ENCODE measurements around the gene PAK6.

PAK6 gene

GRCh38 chr15:40256638-40257235 is 17.9 kb downstream of the PAK6 start:
- no peak for DNase-seq

- DNase-seq = no peak
Measured at GRCh38 chr15:40257656-40258450, 19.0 kb downstream of the PAK6 start.

DNA sequence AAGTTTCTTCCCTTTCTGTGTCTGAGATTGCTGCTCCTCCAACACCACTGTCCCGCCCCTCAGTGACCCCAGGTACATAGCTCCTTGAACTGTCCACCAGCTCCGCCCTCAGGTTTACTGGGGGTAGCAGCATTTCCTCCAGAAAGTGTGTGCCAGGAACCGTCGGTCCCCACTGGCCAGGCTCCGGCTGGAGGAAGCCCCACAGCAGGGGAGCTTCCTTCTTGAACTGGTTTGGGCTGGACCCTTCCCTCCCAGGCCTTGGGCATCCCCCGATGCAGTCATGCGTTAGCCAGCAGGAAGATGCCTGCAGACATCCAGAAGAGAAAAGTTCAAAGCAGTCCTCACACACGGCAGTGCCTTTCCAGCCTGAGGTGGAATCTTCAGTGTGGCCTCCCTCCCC is 19.7 kb downstream of the PAK6 start:
- no peak for DNase-seq

GRCh38 chr15:40259021-40259420 is 20.2 kb downstream of the PAK6 start:
- DNase-seq = no peak

DNA sequence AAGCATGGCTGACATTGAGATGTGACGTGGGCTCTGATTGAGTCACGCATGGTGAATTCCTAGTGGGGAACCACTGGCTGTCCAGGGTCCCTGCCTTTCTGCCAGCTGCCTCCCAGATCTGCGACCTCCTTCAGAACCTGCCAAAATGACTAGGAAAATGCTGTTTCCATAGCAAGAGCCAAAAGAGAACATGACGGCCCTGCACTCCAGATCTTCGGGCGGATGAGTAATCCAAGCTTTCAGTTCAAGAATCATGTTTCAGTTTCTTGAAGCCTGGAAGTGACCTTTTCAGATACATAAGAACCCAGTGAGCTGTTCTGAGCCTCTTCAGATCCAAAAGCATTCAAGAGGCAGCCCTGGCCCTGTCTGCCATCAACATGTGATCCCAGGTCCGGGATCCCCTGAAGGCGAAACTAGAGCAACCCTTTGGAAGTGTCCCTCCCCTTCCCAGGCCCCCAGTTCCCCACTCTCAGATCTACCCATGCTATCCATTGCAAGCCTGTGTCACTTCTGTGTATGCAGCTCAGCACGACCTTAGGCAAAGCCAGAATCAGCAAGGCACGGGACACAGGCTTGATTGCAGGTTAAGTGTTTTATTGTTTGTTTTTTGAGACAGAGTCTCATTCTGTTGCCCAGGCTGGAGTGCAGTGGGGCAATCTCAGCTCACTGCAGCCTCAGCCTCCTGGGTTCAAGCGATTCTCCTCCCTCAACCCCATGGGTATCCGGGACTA is 24.3 kb downstream of the PAK6 start:
- DNase-seq = no peak

DNA sequence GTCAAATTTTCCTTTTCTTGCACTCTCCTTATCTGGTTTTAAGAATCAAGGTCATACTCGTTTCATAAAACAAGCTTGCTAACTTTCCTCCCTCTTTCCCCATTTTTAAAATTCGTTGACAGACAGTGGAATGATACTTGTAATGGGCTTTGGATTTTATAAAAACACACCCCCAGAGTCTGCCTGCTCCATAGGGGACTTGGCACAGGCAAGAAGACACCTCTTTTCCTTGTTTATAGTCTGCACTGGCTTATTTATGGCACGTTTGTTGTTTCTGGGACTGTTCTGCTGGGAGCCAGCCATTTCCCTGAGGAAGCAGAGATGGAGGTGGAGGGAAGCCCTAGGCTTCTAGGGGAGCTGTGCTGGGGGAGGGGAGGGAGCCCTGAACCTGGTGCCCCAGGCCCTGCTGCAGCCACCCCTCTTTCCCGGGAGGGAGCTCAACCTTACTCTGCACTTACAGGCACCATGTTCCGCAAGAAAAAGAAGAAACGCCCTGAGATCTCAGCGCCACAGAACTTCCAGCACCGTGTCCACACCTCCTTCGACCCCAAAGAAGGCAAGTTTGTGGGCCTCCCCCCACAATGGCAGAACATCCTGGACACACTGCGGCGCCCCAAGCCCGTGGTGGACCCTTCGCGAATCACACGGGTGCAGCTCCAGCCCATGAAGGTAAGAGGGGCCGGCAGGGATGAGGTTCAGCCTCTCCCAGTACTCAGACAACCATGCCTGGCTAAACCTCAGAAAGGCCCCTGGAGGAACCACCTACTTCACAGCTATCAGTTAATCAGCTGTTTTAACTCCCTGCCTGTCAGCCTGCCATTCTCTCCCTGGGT is 25.7 kb downstream of the PAK6 start:
- DNase-seq = no peak

GRCh38 chr15:40265355-40265754 is 26.5 kb downstream of the PAK6 start:
- no peak for DNase-seq

DNA sequence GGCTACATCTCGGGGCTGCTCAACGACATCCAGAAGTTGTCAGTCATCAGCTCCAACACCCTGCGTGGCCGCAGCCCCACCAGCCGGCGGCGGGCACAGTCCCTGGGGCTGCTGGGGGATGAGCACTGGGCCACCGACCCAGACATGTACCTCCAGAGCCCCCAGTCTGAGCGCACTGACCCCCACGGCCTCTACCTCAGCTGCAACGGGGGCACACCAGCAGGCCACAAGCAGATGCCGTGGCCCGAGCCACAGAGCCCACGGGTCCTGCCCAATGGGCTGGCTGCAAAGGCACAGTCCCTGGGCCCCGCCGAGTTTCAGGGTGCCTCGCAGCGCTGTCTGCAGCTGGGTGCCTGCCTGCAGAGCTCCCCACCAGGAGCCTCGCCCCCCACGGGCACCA is 27.0 kb downstream of the PAK6 start:
- DNase-seq = no peak

DNA sequence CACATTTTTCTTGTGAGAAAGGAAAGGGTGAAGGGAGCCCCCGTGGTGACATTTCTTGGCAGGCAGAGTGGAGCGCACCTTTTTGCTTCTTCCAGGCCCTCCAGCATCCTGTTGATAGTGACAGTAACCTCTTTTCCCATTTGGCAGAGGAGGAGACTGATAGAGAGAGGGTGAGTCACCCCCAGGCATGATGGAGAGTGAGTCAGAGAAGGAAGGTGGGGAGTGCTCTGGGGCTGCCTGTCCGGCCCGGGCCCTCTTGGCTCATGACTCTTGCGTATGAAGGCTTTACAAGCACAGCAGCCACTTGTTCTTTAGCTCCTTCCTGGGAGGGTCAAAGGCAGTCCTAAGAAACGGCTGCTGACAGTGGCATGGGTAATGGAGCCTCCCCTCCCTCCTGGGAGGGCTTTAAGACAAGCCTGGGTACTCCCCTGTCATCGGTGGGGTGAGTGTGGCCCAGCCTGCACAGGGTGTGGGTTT is 28.0 kb downstream of the PAK6 start:
- no peak for DNase-seq

DNA sequence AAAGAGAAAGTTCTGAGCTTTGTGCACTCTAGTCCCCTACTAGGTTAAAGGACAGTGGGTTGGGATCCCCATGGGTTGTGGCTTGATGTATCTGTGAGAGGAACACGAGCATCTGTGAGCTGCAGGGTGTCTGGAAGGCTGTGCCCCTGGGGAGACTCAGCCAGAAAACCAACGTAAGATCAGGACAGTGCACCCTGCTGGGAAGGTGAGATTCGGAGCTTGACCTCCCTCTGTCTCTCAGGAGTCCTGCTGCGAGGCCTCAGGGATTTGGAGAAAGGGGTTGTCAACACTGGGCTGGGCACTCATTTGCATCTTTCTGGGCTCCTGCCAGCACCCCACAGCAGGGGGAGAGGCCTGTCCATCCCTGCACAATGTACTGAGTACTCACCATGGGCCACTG is 28.8 kb downstream of the PAK6 start:
- DNase-seq = no peak

- DNase-seq = no peak
Measured at GRCh38 chr15:40269604-40270003, 30.7 kb downstream of the PAK6 start.

GRCh38 chr15:40270246-40270995 is 31.6 kb downstream of the PAK6 start:
- DNase-seq = no peak

GRCh38 chr15:40271685-40272484 is 33.0 kb downstream of the PAK6 start:
- DNase-seq = no peak

DNA sequence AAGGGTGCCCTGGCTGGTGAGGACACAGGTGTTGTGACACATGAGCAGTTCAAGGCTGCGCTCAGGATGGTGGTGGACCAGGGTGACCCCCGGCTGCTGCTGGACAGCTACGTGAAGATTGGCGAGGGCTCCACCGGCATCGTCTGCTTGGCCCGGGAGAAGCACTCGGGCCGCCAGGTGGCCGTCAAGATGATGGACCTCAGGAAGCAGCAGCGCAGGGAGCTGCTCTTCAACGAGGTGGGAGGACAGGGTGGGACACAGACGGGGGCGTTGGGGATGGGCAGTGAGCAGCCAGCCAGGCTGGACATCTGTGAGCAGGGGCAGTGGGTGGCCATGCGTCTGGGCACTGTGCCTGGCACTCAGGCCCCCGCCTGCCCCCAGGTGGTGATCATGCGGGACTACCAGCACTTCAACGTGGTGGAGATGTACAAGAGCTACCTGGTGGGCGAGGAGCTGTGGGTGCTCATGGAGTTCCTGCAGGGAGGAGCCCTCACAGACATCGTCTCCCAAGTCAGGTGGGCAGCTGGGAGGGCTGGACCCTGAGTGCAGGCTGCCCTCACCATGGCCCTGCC is 33.7 kb downstream of the PAK6 start:
- peak in 1 of 2 donors; percentile 14 for DNase-seq

- DNase-seq = no peak
Measured at GRCh38 chr15:40273428-40273827, 34.6 kb downstream of the PAK6 start.

DNA sequence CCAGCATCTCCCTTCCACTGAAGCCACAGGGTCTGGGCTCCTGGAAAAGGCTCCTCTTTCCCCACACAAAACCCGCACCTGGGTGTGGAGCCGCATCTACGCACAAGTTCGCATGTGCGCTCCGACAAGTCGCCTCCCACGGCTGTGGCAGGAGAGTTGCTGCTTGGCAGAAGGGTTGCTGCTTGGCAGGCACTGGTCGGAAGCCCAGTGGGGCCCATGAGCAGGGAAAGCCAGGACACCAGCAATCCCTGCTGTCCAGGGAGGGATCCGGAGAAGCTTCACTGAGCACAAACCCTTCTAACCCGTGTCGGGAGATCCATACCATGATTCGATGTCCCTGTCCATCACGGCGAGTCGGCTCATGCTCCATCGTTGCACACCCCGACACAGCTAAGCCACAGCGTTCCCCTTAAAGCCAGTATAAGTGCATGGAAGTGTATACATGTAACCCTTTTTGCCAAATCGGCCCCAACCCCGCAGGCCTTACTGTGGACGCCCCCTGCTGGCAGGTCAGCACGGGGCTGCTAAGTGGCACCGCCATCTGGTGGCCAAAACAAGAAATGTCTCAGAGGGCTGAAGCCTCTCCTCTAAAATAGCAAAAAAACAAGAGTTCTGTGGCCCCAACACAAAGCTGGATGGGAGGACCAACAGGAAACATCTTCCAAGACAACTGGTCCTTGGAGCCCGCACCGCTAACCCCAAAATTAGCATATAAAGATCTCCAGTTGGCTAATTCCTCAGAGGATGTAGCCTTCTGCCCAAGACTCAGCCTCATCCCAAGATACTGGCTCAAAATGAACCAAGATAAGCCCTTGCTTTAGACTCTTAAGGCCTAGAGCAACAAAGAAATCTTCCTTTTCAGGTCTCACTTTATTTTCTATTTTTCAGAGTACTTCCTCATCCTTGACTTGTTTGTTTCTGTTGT is 35.7 kb downstream of the PAK6 start:
- peak; percentile 91 to 94 for DNase-seq

DNA sequence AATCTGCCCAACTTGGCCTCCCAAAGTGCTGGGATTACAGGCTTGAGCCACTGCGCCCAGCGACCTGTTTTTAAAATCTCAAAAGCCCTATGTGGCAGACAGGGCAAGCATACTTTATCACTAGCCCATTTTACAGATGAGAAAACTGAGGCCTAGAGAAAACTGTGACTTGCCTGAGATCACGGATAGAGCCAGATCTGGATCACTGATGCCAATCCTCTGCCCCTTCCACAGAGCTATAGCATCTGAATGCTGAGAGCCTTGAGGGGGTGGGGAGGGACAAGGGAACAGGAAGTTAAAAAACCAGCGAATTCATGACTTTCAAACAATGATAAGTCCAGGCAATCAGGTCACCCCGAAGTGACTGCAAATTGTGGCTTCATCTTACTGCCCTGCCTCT is 36.7 kb downstream of the PAK6 start:
- DNase-seq = no peak

GRCh38 chr15:40275954-40276353 is 37.1 kb downstream of the PAK6 start:
- DNase-seq = no peak

GRCh38 chr15:40276927-40277326 is 38.1 kb downstream of the PAK6 start:
- DNase-seq = no peak

GRCh38 chr15:40277471-40277870 is 38.6 kb downstream of the PAK6 start:
- no peak for DNase-seq
